Lower lobe of right lung (tissue), 2 donors: Measurements from ENCODE around the gene CDKAL1. TPM values are rescaled to one million over a fixed set of nuclear protein-coding genes. Genes with fewer than 3 reads are reported as not detected.

Source experiments
- ATAC-seq, 2 donors: fragments of 200-7000 bp; cut with Tn5 transposase; one replicate each; pipeline ENCODE4 v1.9.1; 2020 to 2022; ENCODE audit warnings: mild to moderate bottlenecking in 2 of 2, moderate library complexity in 2 of 2
- DNase-seq: peaks from one replicate; pipeline ENCODE4 v3.0.0-alpha.2; 2020
- H3K27ac ChIP-seq: fragments of 200-600 bp; one replicate; pipeline ENCODE4 v1.8.0; 2022
- H3K27me3 ChIP-seq: fragments of 200-600 bp; one replicate; pipeline ENCODE4 v1.8.0; 2022; ENCODE audit warnings: low read depth
- H3K36me3 ChIP-seq: fragments of 200-600 bp; one replicate; pipeline ENCODE4 v1.8.0; 2022; ENCODE audit warnings: mild to moderate bottlenecking
- H3K4me1 ChIP-seq: fragments of 200-600 bp; one replicate; pipeline ENCODE4 v1.8.0; 2022
- H3K4me3 ChIP-seq: fragments of 200-600 bp; one replicate; pipeline ENCODE4 v1.8.0; 2022; ENCODE audit warnings: mild to moderate bottlenecking
- H3K9me3 ChIP-seq: fragments of 200-600 bp; one replicate; pipeline ENCODE4 v1.8.0; 2022
- intact Hi-C: fragments of 100-400 bp; cut with DNase I; formaldehyde crosslinking; loops from one replicate; pipeline ENCODE4 v1.11.0; 2022
- total RNA-seq: library from RNA; stranded (reverse); fragmentation: NEBNext Ultra II Directional; extraction: Animal tissue kit (Norgen Biotek cat#: 25700); gene quantifications from one replicate; pipeline ENCODE4 v1.2.1, GENCODE V29; 2021
- TF ChIP-seq, protein P1 (sequence below): fragments of 200-600 bp; IDR thresholded peaks from one replicate; pipeline ENCODE4 v1.8.0; 2022; ENCODE audit warnings: antibody characterized with exemption, mild to moderate bottlenecking
- donor health status: DM: no; HTN: yes; CAD: no; lungs with severe emphysema.

CDKAL1 gene
- total RNA-seq, 1 donor from 2014 or later = 16.0 TPM

DNA sequence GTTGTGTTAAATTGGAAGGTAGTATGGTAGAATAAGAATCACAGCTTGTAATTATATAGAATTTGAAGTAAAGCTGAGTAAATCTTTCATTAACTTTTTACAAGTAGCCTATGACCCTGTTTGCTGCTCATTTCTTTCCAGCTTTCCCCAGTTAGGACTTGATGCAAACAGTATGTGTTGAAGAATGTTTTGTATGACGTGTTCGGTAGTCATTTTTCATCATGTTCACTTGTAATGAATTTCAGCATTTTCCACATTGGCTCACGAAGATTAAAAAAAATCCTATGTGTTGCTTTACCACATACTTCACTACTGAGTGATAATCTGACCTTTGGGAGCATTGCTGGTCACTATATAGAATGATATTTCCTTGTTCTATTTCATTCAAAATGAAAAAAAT is 162.4 kb downstream of the CDKAL1 start:
- no peak for ATAC-seq
- no peaks in the 10 kb centered on the region for H3K4me1 ChIP-seq

DNA sequence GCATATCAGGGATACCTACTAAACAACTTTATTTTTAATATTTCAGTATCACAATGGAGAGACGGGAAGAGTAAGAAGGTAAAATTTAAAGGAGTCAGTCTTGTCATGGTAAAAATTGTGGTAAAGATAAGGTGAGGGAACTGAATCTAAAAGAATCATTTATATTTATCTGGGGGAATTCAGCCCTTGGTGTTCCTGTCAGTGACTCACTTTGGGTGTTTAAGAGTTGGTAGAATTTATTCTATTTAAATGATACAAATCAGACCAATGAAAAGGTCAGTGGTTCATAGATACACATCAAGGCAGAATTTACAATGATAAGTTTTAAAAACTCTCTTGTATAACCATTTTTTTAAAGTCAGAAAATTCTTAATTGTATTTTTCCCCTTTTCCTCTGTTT is 164.4 kb downstream of the CDKAL1 start:
- TF ChIP-seq, protein P1, sequence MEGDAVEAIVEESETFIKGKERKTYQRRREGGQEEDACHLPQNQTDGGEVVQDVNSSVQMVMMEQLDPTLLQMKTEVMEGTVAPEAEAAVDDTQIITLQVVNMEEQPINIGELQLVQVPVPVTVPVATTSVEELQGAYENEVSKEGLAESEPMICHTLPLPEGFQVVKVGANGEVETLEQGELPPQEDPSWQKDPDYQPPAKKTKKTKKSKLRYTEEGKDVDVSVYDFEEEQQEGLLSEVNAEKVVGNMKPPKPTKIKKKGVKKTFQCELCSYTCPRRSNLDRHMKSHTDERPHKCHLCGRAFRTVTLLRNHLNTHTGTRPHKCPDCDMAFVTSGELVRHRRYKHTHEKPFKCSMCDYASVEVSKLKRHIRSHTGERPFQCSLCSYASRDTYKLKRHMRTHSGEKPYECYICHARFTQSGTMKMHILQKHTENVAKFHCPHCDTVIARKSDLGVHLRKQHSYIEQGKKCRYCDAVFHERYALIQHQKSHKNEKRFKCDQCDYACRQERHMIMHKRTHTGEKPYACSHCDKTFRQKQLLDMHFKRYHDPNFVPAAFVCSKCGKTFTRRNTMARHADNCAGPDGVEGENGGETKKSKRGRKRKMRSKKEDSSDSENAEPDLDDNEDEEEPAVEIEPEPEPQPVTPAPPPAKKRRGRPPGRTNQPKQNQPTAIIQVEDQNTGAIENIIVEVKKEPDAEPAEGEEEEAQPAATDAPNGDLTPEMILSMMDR = no peak
- ATAC-seq (no peak), DNase-seq (no peak)
- H3K4me3 ChIP-seq = no peak overlapping the region
- intact Hi-C loops = no loop called here
- H3K27ac ChIP-seq = no peak overlapping the region
- H3K27me3 ChIP-seq = no peaks in the 10 kb centered on the region
- no peaks in the 10 kb centered on the region for H3K36me3 ChIP-seq
- no peaks in the 10 kb centered on the region for H3K4me1 ChIP-seq
- H3K9me3 ChIP-seq = no peaks in the 10 kb centered on the region

More for the DNA sequence above, 162.4 kb downstream of the CDKAL1 start:
- Histone ChIP-seq H3K9me3 (no peaks in the 10 kb centered on the region), H3K4me3 (no peak overlapping the region), H3K27ac (no peak overlapping the region), H3K27me3 (no peaks in the 10 kb centered on the region), H3K36me3 (no peaks in the 10 kb centered on the region)
- intact Hi-C loops = no loop called here
- no peak for DNase-seq
- TF ChIP-seq, protein P1 = no peak

DNA sequence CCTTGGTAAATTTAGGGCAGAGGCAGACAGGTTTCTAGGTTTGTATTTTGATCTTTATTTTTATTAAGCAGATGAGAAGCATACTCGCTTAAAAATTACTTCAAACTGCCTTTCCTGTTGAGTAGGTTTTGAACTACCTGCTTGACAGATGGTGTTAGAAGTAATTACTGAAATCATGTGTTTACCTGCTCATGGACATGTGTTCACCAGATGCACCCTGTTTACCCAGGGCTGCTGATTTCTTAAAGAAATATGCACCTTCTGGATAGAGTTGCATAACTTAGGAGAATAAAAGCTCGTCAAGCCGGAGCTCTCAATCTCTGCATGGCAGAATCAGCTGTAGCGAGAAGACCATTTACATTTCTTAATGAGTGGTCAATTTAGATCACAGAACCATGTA is 165.1 kb downstream of the CDKAL1 start:
- H3K27ac ChIP-seq = no peak overlapping the region
- no peaks in the 10 kb centered on the region for H3K9me3 ChIP-seq
- intact Hi-C loops = no loop called here
- H3K27me3 ChIP-seq = no peaks in the 10 kb centered on the region
- no peaks in the 10 kb centered on the region for H3K36me3 ChIP-seq
- ATAC-seq = no peak
- no peak for DNase-seq
- no peaks in the 10 kb centered on the region for H3K4me1 ChIP-seq
- TF ChIP-seq, protein P1 = no peak
- no peak overlapping the region for H3K4me3 ChIP-seq

DNA sequence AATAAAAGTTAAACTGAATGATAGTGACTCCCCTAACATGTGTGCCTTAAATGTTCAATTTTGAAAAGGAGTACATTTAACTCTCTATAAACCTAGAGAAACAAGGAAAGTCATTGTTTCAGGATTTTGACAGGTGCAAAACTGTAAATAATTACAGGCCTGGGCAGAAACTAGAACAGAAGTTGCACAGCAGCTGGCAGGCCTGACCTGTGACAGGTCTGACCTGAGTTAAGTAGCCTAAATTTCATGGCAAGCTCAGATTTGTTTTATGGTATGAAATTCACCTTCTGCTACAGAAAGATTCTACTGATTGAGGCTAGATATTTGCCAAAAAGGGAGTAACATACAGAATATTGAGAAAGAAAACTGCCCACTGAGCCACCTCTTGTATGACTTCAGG is 166.1 kb downstream of the CDKAL1 start:
- Histone ChIP-seq H3K4me3 (no peak overlapping the region), H3K27ac (no peak overlapping the region), H3K9me3 (no peaks in the 10 kb centered on the region), H3K36me3 (no peaks in the 10 kb centered on the region), H3K27me3 (no peaks in the 10 kb centered on the region), H3K4me1 (no peaks in the 10 kb centered on the region)
- TF ChIP-seq, protein P1 = no peak
- ATAC-seq (no peak), DNase-seq (no peak)
- intact Hi-C loops = no loop called here

DNA sequence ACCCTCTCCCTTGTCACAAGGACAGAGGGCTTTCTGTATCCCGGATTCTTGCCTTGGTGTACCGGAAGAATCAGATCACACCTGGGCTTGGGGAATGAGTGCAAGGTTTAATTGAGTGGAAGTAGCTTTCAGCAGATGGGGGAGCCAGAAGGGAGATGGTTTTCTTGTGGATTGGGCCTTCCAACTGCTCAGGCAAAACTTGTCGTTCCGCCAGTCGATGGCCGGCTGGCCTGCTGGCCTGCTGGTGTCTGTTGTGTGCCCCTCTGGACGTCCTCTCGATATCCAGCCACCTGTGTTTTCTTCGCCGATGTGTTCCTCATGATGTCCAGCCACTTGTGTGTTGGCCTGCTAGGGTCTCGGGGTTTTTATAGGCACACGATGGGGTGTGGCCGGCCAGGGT is 168.1 kb downstream of the CDKAL1 start:
- Histone ChIP-seq H3K27me3 (no peaks in the 10 kb centered on the region), H3K36me3 (no peaks in the 10 kb centered on the region), H3K9me3 (no peaks in the 10 kb centered on the region), H3K4me1 (no peaks in the 10 kb centered on the region), H3K27ac (no peak overlapping the region), H3K4me3 (no peak overlapping the region)
- intact Hi-C loops = no loop called here
- TF ChIP-seq, protein P1 = no peak
- ATAC-seq (no peak), DNase-seq (no peak)

DNA sequence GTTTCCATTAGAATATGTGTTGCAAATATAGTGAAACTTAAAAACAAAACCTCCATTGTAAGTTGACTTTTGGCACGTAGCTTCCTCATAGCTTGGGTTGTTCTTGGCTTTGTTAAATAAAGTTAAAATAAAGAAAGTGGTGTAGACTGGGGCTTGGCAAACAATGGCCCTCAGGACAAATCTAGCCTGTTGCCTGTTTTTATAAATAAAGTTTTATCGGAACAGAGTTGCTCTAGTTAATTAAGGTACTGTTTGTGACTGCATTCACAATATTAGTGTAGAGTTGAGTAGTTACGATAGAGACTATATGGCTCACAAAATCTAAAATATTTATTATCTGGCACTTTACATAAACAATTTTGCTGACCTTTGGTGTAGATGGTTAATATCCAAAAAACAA is 168.8 kb downstream of the CDKAL1 start:
- intact Hi-C loops = no loop called here
- TF ChIP-seq, protein P1 = no peak
- H3K4me3 ChIP-seq = no peak overlapping the region
- DNase-seq (no peak), ATAC-seq (no peak)
- no peaks in the 10 kb centered on the region for H3K27me3 ChIP-seq
- H3K4me1 ChIP-seq = no peaks in the 10 kb centered on the region
- H3K36me3 ChIP-seq = no peaks in the 10 kb centered on the region
- no peak overlapping the region for H3K27ac ChIP-seq
- H3K9me3 ChIP-seq = no peaks in the 10 kb centered on the region
